ENCODE measurements around the gene BTF3. TPM values are rescaled to one million over a fixed set of nuclear protein-coding genes. Genes with fewer than 3 reads are reported as not detected.

The BTF3 gene
- total and polyA plus RNA-seq, 9 of the 15 experiments (the other 6 are each of a cell fraction or from before 2014, with no cell fraction given): 534 to 1,637 (median 848) TPM

DNA sequence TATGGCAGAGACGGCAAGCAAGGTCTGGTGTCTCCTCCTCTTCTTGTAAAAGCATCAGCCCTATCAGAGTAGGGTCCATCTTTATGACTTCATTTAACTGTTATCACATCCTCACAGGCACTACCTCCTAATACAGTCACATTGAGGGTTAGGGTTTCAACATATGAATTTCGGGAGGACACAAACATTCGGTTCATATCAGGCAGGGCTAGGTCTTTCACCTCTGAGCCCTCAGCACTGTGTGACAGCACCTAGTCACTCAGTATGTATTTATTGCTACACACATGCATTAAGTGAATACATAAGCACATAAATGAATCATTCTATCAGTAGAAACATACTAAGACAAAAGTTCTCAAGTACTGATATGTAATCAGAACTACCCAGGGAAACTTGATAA, 9.4 kb upstream of the BTF3 start (continued):
- TF ChIP-seq POLR2AphosphoS2 (IDR thresholded peaks at IDR 0.05; ENCODE audit: low read length): no peak
- TF ChIP-seq NFRKB (IDR thresholded peaks at IDR 0.05; ENCODE audit: low read depth): no peak
- TF ChIP-seq JUND (IDR thresholded peaks at IDR 0.05; ENCODE audit: borderline replicate concordance, low read depth, low read length): peak; percentile 83
- peak; percentile 86; the same call in 2 of the 3 replicates for TF ChIP-seq JUND (tag; IDR thresholded peaks at IDR 0.05; ENCODE audit: borderline replicate concordance, low read depth, low read length)
- no peak for TF ChIP-seq ZNF507 (tag; conservative IDR thresholded peaks at IDR 0.05)
- TF ChIP-seq, protein P1, sequence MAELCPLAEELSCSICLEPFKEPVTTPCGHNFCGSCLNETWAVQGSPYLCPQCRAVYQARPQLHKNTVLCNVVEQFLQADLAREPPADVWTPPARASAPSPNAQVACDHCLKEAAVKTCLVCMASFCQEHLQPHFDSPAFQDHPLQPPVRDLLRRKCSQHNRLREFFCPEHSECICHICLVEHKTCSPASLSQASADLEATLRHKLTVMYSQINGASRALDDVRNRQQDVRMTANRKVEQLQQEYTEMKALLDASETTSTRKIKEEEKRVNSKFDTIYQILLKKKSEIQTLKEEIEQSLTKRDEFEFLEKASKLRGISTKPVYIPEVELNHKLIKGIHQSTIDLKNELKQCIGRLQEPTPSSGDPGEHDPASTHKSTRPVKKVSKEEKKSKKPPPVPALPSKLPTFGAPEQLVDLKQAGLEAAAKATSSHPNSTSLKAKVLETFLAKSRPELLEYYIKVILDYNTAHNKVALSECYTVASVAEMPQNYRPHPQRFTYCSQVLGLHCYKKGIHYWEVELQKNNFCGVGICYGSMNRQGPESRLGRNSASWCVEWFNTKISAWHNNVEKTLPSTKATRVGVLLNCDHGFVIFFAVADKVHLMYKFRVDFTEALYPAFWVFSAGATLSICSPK (IDR thresholded peaks at IDR 0.05; ENCODE audit: borderline replicate concordance): no peak
- TF ChIP-seq, protein P2, sequence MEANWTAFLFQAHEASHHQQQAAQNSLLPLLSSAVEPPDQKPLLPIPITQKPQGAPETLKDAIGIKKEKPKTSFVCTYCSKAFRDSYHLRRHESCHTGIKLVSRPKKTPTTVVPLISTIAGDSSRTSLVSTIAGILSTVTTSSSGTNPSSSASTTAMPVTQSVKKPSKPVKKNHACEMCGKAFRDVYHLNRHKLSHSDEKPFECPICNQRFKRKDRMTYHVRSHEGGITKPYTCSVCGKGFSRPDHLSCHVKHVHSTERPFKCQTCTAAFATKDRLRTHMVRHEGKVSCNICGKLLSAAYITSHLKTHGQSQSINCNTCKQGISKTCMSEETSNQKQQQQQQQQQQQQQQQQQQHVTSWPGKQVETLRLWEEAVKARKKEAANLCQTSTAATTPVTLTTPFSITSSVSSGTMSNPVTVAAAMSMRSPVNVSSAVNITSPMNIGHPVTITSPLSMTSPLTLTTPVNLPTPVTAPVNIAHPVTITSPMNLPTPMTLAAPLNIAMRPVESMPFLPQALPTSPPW (CRISPR knock-in tag; IDR thresholded peaks at IDR 0.05): 0 out of 2 replicates have a peak, but pooled peaks have one; percentile 25
- TF ChIP-seq, protein P3, sequence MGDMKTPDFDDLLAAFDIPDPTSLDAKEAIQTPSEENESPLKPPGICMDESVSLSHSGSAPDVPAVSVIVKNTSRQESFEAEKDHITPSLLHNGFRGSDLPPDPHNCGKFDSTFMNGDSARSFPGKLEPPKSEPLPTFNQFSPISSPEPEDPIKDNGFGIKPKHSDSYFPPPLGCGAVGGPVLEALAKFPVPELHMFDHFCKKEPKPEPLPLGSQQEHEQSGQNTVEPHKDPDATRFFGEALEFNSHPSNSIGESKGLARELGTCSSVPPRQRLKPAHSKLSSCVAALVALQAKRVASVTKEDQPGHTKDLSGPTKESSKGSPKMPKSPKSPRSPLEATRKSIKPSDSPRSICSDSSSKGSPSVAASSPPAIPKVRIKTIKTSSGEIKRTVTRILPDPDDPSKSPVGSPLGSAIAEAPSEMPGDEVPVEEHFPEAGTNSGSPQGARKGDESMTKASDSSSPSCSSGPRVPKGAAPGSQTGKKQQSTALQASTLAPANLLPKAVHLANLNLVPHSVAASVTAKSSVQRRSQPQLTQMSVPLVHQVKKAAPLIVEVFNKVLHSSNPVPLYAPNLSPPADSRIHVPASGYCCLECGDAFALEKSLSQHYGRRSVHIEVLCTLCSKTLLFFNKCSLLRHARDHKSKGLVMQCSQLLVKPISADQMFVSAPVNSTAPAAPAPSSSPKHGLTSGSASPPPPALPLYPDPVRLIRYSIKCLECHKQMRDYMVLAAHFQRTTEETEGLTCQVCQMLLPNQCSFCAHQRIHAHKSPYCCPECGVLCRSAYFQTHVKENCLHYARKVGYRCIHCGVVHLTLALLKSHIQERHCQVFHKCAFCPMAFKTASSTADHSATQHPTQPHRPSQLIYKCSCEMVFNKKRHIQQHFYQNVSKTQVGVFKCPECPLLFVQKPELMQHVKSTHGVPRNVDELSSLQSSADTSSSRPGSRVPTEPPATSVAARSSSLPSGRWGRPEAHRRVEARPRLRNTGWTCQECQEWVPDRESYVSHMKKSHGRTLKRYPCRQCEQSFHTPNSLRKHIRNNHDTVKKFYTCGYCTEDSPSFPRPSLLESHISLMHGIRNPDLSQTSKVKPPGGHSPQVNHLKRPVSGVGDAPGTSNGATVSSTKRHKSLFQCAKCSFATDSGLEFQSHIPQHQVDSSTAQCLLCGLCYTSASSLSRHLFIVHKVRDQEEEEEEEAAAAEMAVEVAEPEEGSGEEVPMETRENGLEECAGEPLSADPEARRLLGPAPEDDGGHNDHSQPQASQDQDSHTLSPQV (IDR thresholded peaks at IDR 0.05): no peak
- no peak for TF ChIP-seq ZKSCAN1 (IDR thresholded peaks at IDR 0.05; ENCODE audit: low read depth, low read length)
- no peak for TF ChIP-seq ILF3 (IDR thresholded peaks at IDR 0.05; ENCODE audit: borderline replicate concordance)
- TF ChIP-seq, protein P4, sequence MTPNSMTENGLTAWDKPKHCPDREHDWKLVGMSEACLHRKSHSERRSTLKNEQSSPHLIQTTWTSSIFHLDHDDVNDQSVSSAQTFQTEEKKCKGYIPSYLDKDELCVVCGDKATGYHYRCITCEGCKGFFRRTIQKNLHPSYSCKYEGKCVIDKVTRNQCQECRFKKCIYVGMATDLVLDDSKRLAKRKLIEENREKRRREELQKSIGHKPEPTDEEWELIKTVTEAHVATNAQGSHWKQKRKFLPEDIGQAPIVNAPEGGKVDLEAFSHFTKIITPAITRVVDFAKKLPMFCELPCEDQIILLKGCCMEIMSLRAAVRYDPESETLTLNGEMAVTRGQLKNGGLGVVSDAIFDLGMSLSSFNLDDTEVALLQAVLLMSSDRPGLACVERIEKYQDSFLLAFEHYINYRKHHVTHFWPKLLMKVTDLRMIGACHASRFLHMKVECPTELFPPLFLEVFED (CRISPR knock-in tag; conservative IDR thresholded peaks at IDR 0.05): no peak
- no peak for TF ChIP-seq EGR1 (conservative IDR thresholded peaks at IDR 0.05)
- TF ChIP-seq NFYB (IDR thresholded peaks at IDR 0.05; ENCODE audit: extremely low read depth, insufficient read length): no peak
- TF ChIP-seq MTA2 (IDR thresholded peaks at IDR 0.05; ENCODE audit: low read depth): peak; percentile 75
- TF ChIP-seq, protein P5, sequence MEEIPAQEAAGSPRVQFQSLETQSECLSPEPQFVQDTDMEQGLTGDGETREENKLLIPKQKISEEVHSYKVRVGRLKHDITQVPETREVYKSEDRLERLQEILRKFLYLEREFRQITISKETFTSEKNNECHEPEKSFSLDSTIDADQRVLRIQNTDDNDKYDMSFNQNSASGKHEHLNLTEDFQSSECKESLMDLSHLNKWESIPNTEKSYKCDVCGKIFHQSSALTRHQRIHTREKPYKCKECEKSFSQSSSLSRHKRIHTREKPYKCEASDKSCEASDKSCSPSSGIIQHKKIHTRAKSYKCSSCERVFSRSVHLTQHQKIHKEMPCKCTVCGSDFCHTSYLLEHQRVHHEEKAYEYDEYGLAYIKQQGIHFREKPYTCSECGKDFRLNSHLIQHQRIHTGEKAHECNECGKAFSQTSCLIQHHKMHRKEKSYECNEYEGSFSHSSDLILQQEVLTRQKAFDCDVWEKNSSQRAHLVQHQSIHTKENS (CRISPR knock-in tag; IDR thresholded peaks at IDR 0.05): no peak
